DMS153 treated with DMSO at 0.1 percent for 48 hours (cell line): ENCODE results near the gene TOMT.

Experiments
- DNase-seq: peaks from one replicate; lab custom pipeline; 2025; ENCODE audit not compliant: unreplicated experiment; lab: John Stamatoyannopoulos, UW

The TOMT gene

GRCh38 chr11:72157131-72157530 is 51.4 kb downstream of the TOMT start:
- no peak for DNase-seq
